GM21717 (cell line): ENCODE data around the gene CSAG1.
A peak's percentile ranks its signal among the peaks of the same experiment; 100 is the strongest.
"Not testable (repeated sequence)": the region's sequence is repeated elsewhere in the genome, so short reads cannot be mapped to it uniquely, and the experiment has no call there.

Source experiments
- ATAC-seq: cut with Tn5 transposase; IDR thresholded peaks from one replicate; pipeline ENCODE4 v1.9.1; 2021; ENCODE audit warnings: mild to moderate bottlenecking, moderate library complexity; ENCODE audit not compliant: unreplicated experiment

CSAG1 gene, protein sequence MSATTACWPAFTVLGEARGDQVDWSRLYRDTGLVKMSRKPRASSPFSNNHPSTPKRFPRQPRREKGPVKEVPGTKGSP

DNA sequence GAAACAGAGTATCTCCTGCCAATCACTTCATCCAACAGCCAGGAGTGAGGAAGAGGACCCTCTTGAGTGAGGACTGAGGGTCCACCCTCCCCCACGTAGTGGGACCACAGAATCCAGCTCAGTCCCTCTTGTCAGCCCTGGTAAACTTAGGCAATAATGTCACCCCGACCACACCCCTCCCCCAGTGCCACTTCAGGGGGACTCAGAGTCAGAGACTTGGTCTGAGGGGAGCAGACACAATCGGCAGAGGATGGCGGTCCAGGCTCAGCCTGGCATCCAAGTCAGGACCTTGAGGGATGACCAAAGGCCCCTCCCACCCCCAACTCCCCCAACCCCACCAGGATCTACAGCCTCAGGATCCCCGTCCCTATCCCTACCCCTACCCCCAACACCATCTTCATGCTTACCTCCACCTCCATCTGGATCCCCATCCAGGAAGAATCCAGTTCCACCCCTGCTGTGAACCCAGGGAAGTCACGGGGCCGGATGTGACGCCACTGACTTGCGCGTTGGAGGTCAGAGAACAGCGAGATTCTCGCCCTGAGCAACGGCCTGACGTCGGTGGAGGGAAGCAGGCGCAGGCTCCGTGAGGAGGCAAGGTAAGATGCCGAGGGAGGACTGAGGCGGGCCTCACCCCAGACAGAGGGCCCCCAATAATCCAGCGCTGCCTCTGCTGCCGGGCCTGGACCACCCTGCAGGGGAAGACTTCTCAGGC, at the start of gene CSAG1, which contains the start of gene MAGEA12:
Gene CSAG1 (minus strand): TSS at position 461 of the 715 bp plus-strand sequence. CDS start 1,261 bp downstream, outside the sequence.
Gene MAGEA12 (plus strand): TSS at position 497 of the 715 bp plus-strand sequence. CDS start 2,405 bp downstream, outside the sequence.
- no peak for ATAC-seq

DNA sequence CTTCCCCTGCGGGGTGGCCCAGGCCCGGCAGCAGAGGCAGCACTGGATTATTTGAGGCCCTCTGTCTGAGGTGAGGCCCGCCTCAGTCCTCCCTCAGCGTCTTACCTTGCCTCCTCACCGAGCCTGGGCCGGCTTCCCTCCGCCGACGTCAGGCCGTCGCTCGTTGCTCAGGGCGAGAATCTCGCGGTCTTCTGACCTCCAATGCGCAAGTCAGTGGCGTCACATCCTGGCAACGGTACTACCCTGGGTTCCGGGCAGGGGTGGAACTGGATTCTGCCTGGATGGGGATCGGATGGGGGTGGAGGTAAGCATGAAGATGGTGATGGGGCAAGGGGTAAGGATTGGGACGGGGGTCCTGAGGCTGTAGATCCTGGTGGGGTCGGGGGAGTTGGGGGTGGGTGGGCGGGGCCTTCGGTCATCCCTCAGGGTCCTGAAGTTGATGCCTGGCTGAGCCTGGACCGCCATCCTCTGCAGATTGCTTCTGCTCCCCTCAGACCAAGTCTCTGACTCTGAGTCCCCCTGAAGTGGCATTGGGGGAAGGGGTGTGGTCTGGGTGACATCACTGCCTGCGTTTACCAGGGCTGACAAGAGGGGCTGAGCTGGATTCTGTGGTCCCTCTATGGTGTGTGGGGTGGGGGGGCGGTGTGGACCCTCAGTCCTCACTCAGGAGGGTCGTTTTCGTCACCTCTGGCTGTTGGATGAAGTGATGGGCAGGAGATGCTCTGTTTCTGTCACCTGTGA, 36.2 kb upstream of the CSAG1 start, which contains the start of gene MAGEA6:
Gene MAGEA6 (minus strand): TSS at position 141 of the 741 bp plus-strand sequence. CDS start 2,039 bp downstream, outside the sequence.
- not testable (repeated sequence) for ATAC-seq

DNA sequence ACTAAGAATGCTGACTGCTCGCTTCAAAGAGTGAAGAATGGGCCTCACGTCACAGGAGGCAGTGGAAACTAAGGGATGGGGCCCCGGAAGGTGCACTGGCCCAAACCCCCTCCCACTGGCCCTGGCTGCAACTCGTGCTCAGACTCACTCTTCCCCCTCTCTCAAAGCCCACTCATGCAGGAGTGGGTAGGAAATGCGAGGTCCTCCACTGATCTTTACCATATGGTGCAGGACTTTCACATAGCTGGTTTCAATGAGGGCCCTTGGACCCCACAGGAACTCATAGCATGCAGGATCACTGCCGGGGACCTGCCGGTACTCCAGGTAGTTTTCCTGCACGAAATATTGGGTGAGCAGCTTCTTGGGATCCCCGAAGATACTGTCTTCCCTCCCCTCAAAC, 33.0 kb upstream of the CSAG1 start:
- ATAC-seq, result not testable (repeated sequence)

DNA sequence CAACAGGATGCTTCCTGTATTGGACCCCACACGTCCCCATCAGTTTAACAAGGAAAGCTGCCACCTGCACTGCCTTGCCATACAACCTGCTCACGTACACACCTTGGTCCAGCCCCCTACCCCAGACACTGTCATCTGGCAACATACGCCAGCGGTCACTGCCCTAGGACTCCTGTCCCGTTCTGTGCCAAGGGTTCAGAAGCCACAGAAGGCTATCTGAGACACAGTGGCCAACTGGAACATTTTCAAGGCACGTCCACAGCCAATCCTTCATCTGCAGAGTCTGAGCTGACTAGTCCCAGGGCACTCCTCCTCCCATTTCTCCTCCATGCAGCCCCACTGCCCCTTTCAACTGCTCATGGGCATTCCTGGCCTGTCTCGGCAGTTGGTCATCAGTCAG, 28.1 kb upstream of the CSAG1 start:
- not testable (repeated sequence) for ATAC-seq

DNA sequence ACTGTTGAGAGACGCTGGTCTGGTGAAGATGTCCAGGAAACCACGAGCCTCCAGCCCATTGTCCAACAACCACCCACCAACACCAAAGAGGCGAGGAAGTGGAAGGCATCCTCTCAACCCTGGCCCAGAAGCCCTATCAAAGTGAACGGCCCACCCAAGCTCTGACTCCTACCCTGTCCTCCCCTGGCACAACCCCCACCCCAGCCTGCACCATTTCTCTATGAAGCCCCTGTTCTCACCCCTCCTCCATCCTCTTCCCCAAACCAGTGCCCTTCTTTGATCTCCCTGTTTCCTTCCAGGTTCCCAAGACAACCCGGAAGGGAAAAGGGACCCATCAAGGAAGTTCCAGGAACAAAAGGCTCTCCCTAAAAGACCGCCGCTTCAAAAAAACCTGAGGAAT, 26.0 kb upstream of the CSAG1 start:
- ATAC-seq, result not testable (repeated sequence)

DNA sequence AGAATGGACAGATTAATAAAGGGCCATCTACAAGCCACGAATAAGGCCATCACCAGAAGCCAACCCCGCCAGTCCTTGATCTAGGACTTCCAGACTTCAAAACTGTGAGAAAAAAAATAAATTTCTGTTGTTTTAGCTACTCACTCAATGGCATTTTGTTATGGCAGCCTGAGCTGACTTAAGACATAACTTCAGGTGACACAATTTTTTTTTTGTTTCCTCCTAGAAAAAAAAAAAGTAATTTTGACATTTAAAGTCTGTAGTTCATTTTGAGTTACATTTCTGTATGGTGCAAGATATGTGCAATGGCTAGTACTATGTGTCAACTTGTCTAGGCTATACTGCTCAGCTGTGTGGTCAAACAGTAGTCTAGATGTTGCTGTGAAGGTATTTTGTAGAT, 25.4 kb upstream of the CSAG1 start, which contains the start of gene CSAG3:
Gene CSAG3 (plus strand): TSS at position 301 of the 400 bp plus-strand sequence.
- not testable (repeated sequence) for ATAC-seq

DNA sequence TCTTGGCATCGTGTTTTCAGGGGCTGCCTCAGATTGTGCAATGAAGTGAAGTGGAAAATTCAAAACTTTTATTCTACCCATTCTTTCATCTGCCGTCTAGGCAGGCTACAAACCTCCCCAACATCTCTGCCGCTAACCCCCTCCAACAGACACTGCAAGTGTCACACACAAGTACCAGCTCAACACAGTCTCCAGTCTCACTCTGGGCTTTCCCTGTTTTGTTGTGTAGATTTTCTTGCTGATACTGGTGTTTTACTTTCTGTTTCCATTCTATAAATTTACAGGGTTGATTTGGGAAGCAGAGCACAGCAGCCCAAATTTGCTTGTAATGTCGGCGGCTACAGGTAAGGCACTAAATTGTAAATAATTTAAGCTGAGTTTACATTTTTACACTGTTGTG, 21.4 kb upstream of the CSAG1 start:
- peak; percentile 63 for ATAC-seq

DNA sequence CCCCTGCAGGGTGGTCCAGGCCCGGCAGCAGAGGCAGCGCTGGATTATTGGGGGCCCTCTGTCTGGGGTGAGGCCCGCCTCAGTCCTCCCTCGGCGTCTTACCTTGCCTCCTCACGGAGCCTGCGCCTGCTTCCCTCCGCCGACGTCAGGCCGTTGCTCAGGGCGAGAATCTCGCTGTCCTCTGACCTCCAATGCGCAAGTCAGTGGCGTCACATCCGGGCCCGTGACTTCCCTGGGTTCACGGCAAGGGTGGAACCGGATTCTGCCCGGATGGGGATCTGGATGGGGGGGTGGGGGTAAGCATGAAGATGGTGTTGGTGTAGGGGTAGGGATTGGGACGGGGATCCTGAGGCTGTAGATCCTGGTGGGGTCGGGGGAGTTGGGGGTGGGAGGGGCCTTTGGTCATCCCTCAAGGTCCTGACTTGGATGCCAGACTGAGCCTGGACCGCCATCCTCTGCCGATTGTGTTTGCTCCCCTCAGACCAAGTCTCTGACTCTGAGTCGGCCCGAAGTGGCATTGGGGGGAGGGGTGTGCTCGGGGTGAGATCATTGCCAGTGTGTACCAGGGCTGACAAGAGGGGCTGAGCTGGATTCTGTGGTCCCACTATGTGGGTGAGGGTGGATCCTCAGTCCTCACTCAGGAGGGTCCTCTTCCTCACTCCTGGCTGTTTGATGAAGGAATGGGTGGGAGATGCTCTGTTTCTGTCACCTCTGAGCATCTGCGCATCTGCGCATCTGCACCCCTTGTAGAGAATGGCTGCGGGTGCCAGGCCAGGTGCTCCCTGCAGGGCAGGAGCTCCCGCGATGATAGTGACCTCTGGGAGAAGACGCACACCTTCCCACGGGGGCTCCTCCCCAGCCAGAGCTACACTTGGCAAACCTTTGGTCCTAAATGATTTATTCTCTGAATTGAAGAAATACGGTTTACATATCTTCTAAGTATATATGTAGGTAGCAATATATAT, 20.4 kb upstream of the CSAG1 start, which contains the start of gene MAGEA2:
Gene MAGEA2 (minus strand): TSS at position 157 of the 965 bp plus-strand sequence. CDS start 2,479 bp downstream, outside the sequence.
- not testable (repeated sequence) for ATAC-seq

DNA sequence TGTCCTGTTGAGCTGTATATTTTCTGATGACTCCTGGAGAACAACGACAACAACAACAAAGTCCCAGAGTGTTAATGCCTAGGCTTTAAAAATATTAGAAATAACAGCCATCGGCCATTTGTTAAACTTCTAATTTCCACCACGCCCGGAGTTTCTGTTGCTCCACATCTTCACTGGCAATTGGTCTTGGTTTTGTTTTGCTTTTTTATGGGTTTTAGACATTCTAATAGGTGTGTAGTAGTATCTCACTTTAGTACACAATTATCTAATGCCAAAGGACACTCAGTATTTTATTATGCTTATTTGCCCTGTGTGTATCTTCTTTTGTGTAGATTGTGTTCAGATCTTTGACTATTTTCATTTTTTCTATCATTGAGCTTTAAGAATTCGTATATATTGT, 5.0 kb upstream of the CSAG1 start:
- no peak for ATAC-seq

DNA sequence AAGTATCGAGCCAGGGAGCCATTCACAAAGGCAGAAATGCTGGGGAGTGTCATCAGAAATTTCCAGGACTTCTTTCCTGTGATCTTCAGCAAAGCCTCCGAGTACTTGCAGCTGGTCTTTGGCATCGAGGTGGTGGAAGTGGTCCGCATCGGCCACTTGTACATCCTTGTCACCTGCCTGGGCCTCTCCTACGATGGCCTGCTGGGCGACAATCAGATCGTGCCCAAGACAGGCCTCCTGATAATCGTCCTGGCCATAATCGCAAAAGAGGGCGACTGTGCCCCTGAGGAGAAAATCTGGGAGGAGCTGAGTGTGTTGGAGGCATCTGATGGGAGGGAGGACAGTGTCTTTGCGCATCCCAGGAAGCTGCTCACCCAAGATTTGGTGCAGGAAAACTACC, 3.0 kb upstream of the CSAG1 start:
- not testable (repeated sequence) for ATAC-seq

DNA sequence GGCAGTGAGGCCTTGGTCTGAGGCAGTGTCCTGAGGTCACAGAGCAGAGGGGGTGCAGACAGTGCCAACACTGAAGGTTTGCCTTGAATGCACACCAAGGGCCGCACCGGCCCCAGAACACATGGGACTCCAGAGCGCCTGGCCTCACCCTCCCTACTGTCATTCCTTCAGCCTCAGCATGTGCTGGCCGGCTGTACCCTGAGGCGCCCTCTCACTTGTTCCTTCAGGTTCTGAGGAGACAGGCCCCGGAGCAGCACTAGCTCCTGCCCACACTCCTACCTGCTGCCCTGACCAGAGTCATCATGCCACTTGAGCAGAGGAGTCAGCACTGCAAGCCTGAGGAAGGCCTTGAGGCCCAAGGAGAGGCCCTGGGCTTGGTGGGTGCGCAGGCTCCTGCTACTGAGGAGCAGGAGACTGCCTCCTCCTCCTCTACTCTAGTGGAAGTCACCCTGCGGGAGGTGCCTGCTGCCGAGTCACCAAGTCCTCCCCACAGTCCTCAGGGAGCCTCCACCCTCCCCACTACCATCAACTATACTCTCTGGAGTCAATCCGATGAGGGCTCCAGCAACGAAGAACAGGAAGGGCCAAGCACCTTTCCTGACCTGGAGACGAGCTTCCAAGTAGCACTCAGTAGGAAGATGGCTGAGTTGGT, 2.5 kb upstream of the CSAG1 start:
- ATAC-seq, result no peak

DNA sequence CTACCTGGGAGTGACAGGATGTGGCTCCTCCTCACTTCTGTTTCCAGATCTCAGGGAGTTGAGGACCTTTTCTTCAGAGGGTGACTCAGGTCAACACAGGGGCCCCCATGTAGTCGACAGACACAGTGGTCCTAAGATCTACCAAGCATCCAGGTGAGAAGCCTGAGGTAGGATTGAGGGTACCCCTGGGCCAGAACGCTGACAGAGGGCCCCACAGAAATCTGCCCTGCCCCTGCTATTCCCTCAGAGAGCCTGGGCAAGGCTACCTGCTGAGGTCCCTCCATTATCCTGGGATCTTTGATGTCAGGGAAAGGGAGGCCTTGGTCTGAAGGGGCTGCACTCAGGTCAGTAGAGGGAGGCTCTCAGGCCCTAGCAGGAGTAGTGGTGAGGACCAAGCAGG, 1.6 kb upstream of the CSAG1 start:
- ATAC-seq, result no peak

DNA sequence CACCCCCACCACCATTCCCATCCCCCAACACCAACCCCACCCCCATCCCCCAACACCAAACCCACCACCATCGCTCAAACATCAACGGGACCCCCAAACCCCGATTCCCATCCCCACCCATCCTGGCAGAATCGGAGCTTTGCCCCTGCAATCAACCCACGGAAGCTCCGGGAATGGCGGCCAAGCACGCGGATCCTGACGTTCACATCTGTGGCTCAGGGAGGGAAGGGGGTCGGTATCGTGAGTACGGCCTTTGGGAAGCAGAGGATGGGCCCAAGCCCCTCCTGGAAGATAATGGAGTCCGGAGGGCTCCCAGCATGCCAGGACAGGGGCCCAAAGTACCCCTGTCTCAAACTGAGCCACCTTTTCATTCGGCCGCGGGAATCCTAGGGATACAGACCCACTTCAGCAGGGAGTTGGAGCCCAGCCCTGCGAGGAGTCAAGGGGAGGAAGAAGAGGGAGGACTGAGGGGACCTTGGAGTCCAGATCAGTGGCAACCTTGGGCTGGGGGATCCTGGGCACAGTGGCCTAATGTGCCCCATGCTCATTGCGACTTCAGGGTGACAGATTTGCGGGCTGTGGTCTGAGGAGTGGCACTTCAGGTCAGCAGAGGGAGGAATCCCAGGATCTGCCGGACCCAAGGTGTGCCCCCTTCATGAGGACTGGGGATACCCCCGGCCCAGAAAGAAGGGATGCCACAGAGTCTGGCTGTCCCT, 780 bp upstream of the CSAG1 start:
- ATAC-seq, result not testable (repeated sequence)

DNA sequence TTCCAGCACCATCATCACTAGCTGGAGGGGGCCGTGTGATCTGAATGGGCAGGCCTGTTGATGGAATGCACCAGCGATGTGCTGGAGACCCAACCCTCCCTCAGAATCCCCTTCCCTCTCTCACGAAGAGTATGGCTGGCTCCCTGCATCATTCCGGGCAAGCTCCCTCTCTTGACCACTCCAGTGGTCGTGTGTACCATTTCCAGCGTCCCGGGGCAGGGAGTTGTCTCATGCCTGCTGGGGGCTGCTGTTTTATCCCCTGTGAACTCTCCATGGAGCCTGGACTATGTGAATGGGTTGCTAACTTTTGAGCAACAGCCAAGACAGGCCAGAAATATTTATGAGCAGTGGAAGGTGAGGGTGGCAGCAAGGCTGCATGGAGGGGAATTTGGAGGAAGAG, 8.1 kb downstream of the CSAG1 start:
- ATAC-seq, result no peak

DNA sequence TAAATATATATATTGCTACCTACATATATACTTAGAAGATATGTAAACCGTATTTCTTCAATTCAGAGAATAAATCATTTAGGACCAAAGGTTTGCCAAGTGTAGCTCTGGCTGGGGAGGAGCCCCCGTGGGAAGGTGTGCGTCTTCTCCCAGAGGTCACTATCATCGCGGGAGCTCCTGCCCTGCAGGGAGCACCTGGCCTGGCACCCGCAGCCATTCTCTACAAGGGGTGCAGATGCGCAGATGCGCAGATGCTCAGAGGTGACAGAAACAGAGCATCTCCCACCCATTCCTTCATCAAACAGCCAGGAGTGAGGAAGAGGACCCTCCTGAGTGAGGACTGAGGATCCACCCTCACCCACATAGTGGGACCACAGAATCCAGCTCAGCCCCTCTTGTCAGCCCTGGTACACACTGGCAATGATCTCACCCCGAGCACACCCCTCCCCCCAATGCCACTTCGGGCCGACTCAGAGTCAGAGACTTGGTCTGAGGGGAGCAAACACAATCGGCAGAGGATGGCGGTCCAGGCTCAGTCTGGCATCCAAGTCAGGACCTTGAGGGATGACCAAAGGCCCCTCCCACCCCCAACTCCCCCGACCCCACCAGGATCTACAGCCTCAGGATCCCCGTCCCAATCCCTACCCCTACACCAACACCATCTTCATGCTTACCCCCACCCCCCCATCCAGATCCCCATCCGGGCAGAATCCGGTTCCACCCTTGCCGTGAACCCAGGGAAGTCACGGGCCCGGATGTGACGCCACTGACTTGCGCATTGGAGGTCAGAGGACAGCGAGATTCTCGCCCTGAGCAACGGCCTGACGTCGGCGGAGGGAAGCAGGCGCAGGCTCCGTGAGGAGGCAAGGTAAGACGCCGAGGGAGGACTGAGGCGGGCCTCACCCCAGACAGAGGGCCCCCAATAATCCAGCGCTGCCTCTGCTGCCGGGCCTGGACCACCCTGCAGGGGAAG, 19.4 kb downstream of the CSAG1 start, which contains the start of gene MAGEA2B:
Gene MAGEA2B (plus strand): TSS at position 814 of the 973 bp plus-strand sequence. CDS start 2,479 bp downstream, outside the sequence.
- ATAC-seq, result not testable (repeated sequence)

DNA sequence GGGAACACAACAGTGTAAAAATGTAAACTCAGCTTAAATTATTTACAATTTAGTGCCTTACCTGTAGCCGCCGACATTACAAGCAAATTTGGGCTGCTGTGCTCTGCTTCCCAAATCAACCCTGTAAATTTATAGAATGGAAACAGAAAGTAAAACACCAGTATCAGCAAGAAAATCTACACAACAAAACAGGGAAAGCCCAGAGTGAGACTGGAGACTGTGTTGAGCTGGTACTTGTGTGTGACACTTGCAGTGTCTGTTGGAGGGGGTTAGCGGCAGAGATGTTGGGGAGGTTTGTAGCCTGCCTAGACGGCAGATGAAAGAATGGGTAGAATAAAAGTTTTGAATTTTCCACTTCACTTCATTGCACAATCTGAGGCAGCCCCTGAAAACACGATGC, 20.3 kb downstream of the CSAG1 start:
- peak; percentile 76 for ATAC-seq

DNA sequence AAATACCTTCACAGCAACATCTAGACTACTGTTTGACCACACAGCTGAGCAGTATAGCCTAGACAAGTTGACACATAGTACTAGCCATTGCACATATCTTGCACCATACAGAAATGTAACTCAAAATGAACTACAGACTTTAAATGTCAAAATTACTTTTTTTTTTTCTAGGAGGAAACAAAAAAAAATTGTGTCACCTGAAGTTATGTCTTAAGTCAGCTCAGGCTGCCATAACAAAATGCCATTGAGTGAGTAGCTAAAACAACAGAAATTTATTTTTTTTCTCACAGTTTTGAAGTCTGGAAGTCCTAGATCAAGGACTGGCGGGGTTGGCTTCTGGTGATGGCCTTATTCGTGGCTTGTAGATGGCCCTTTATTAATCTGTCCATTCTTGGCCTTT, 24.3 kb downstream of the CSAG1 start, which contains the start of gene CSAG2:
Gene CSAG2 (minus strand): TSS at position 101 of the 400 bp plus-strand sequence. CDS start 161 bp downstream, outside the sequence.
- not testable (repeated sequence) for ATAC-seq

DNA sequence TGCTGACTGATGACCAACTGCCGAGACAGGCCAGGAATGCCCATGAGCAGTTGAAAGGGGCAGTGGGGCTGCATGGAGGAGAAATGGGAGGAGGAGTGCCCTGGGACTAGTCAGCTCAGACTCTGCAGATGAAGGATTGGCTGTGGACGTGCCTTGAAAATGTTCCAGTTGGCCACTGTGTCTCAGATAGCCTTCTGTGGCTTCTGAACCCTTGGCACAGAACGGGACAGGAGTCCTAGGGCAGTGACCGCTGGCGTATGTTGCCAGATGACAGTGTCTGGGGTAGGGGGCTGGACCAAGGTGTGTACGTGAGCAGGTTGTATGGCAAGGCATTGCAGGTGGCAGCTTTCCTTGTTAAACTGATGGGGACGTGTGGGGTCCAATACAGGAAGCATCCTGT, 27.0 kb downstream of the CSAG1 start:
- ATAC-seq, result not testable (repeated sequence)
